Peyer's patch (tissue), 4 donors: ENCODE results near the gene CEACAM20.

Source experiments
- CTCF ChIP-seq, 6 experiments: fragments of 450-650 bp in 4 of 6; fragments of 200-600 bp in 2 of 6; sonication (generic) in 1 of 6; IDR thresholded peaks; one replicate each; pipeline ENCODE4 v1.5.1; 2017 to 2019; ENCODE audit warnings: antibody characterized with exemption in 6 of 6, mild to moderate bottlenecking in 3 of 6, moderate library complexity in 1 of 6
- POLR2A ChIP-seq, 2 donors: fragments of 450-650 bp; IDR thresholded peaks; one replicate each; pipeline ENCODE4 v1.5.1; 2017; ENCODE audit warnings: antibody characterized with exemption in 2 of 2, mild to moderate bottlenecking in 2 of 2, moderate library complexity in 2 of 2

- TF ChIP-seq CTCF (IDR thresholded peaks at IDR 0.05) (no peak), POLR2A (IDR thresholded peaks at IDR 0.05) (no peak)
Observed at GRCh38 chr19:44557933-44558332, 28.5 kb upstream of the CEACAM20 start.
